ENCODE results near the gene NKX2-2.

Gene NKX2-2

DNA sequence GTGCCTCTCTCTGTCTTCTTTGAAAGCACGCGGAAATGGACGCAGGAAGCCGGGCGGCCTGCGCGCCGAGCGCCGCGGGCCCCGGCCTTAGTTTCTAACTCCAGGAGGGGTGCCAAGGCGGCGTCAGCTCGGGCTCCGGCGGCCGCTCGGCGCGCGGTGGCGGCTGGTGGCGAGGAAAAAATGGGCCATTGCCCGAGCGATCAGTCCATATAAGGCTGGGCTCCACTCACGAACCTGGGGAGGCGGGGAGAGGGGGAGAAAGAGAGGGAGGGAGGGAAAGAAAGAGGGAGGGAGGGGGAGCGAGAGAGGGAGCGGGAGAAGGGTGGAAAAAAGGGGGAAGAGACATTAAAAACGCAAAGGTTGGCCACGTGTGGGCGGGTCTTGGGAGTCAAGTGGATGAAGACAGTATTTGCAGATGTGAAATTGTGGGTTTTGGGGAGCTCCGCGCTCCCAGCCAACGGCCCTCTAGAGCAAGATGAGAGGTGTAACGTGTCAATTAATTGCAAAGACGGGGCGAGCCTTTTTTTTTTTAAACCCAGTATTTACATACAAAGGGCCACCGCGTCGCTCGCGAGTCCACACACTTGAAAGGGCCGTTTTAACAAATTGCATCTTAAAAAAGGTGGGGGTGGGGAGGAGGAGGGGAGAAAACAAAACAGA is at the start of gene NKX2-2:
Gene NKX2-2, minus strand, starts transcription at position 184 of the 660 bp plus-strand sequence. CDS start 395 bp downstream, outside the sequence.
- Mint-ChIP-seq H3K27ac (no peak within 1 kb of the TSS), H3K4me1 (peaks cover 45% of the 10 kb centered on the region)
- no peak for ATAC-seq

DNA sequence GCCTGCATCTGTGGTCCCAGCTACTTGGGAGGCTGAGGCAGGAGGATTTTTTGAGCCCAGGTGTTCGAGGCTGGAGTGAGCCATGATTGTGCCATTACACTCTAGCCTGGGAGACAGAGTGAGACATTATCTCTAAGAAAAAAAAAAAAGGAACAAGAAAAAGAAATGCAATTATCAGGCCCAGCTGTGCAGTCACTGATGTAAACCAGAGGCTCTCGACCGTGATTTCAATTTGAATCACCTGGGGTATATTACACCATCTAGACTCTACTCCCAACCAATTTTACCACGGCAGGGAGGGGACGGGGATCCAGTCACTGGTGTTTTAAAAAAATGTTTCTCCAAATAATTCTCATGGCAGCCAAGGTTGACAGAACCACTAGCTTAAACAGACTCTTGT is 48.8 kb upstream of the NKX2-2 start:
- no peak for ATAC-seq
- Mint-ChIP-seq H3K36me3 (no peaks in the 10 kb centered on the region), H3K27ac (no peak overlapping the region), H3K9me3 (no peaks in the 10 kb centered on the region), H3K4me1 (no peaks in the 10 kb centered on the region), H3K4me3 (no peak overlapping the region)
- DNase-seq (ENCODE audit: low spot score in 2 of 2), result no peak

More for the DNA sequence above, at the start of gene NKX2-2:
- H3K4me3 Mint-ChIP-seq, result peak within 1 kb of the TSS; percentile 55
- H3K9me3 Mint-ChIP-seq, result no peaks in the 10 kb centered on the region
- no peaks in the 10 kb centered on the region for H3K36me3 Mint-ChIP-seq
- DNase-seq (ENCODE audit: low spot score in 2 of 2), result no peak

DNA sequence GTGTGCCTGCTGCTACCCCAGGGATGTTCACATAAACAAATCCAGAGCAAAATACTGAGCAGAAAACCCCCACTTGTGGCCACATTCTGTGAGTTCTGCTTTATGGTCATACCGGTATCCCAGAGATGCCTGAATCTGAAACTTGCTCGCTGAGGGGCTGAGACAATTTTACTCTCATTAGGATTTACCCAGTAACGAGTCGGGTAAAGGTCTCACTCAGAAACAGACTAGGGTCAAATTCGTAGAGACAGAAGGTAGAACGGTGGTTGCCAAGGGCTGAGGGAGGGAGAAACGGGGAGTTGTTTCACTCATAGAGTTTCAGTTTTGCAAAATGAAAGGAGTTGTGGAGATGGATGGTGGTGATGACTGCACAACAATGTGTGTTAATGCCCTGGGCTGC is 45.4 kb upstream of the NKX2-2 start:
- no peaks in the 10 kb centered on the region for H3K36me3 Mint-ChIP-seq
- H3K27ac Mint-ChIP-seq, result no peak overlapping the region
- DNase-seq (ENCODE audit: low spot score in 2 of 2) (peak in 1 of 2 donors; percentile 53), ATAC-seq (peak; percentile 74)
- H3K4me1 Mint-ChIP-seq, result no peaks in the 10 kb centered on the region
- no peaks in the 10 kb centered on the region for H3K9me3 Mint-ChIP-seq
- no peak overlapping the region for H3K4me3 Mint-ChIP-seq

DNA sequence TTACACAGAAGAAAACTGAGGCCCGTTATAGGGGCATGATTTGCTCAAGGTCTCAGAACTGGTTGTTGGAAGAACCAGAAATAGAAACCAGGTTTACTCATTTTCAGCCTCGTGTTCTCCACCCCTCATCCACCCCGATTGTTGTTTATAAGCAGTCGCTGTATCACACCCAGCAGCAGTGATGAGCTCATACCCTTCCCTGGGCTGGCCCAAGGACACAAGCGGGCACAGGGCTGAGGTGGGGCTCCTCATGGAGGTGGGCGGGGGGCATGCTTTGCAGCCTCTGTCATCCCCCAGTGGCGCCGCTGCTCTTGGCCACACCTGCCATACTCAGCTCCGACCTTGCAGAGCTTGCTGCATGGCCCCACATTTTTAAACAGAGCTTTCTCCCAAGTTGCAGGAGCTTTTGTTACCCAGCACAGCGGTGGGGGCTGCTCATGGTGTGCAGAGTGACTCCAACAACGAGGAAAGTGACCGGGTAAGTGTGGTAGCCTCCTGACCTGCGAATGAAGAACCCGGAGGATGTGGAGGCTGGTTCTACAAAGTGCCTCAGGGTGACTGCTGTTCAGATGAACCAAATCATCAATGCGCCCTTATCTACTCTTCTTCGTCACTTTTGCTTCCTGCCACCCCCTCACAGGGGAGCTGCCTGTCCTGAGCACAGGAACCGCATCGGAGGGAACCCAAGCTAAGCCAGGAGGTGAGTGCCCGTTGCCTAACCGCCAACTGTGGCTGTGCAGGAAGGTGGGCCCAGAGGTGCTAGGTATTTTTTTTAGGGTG is 43.6 kb upstream of the NKX2-2 start:
- ATAC-seq (peak; percentile 72), DNase-seq (ENCODE audit: low spot score in 2 of 2) (no peak)
- Mint-ChIP-seq H3K9me3 (no peaks in the 10 kb centered on the region), H3K4me1 (no peaks in the 10 kb centered on the region), H3K4me3 (no peak overlapping the region), H3K27ac (no peak overlapping the region), H3K36me3 (no peaks in the 10 kb centered on the region)

DNA sequence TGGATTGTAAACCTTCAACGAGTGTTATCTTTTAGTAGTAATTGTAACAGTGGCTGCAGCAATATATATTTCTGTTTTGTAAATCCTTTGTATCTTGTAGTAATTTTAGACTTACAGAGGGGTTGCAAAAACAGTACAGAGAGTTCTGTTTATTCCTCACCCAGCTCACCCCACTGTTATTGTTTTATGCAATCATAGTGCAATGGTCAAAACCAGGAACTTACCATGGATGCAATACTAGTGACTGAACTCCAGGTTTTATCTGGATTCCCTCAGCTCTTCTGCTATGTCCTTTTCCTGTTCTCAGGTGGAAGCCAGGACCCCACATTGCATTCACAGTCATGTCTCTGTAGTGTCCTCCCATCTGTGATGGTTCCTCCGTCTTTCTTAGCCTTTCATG is 42.5 kb upstream of the NKX2-2 start:
- DNase-seq (ENCODE audit: low spot score in 2 of 2) (no peak), ATAC-seq (no peak)
- Mint-ChIP-seq H3K36me3 (no peaks in the 10 kb centered on the region), H3K4me1 (no peaks in the 10 kb centered on the region), H3K9me3 (no peaks in the 10 kb centered on the region), H3K27ac (no peak overlapping the region), H3K4me3 (no peak overlapping the region)

DNA sequence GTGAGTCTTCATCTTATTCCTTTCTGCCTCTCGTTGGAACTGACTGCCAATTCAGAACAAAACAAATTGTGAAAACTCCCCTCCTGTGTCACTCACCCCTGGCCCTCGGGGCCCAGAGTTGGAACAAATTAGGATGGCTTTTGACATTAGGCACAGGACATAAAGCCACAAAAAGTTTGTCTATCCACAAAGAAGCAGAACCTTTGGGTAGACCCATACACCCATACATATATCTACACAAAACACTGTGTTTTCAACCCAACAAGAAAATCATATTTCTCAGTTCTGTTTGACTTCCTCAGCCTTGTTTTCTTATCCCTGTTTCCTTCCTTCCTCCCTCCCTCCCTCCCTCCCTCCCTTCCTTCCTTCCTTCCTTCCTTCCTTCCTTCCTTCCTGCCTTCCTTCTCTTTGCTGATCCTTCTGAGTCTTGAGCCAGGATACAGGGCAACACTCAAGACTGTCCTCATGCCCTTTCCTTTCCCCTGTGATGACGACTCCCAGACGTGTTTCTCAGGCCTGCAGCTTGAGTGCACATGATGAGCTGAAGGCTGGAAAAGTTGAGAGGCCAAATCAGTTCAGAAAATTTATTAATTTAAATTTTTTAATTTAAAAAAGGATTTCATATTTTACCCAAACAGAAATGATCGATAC is 41.7 kb upstream of the NKX2-2 start:
- H3K4me3 Mint-ChIP-seq, result no peak overlapping the region
- DNase-seq (ENCODE audit: low spot score in 2 of 2), result no peak
- H3K4me1 Mint-ChIP-seq, result no peaks in the 10 kb centered on the region
- ATAC-seq, result no peak
- H3K36me3 Mint-ChIP-seq, result no peaks in the 10 kb centered on the region
- H3K9me3 Mint-ChIP-seq, result no peaks in the 10 kb centered on the region
- H3K27ac Mint-ChIP-seq, result no peak overlapping the region

DNA sequence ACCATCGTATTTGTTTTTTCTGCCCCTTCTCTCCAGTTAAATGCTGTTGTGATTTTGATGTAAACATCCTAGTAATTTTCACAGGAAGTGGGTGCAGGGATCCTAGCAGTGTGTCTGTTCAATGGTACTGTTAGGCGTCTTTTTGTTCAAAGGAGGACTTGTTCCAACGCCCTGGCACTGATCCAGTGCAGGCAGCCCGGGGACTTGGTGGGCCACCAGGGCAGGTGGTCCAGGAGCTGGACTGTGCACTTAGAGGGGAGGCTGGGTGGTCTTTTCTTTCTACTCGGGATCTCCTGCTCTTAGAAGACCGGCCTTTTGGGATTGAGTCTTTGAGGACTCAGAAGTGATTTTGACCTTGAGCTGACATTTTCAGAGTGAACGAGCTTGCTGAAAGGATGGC is 41.1 kb upstream of the NKX2-2 start:
- no peak for ATAC-seq
- Mint-ChIP-seq H3K4me1 (no peaks in the 10 kb centered on the region), H3K9me3 (no peaks in the 10 kb centered on the region), H3K27ac (no peak overlapping the region), H3K36me3 (no peaks in the 10 kb centered on the region), H3K4me3 (no peak overlapping the region)
- no peak for DNase-seq (ENCODE audit: low spot score in 2 of 2)

DNA sequence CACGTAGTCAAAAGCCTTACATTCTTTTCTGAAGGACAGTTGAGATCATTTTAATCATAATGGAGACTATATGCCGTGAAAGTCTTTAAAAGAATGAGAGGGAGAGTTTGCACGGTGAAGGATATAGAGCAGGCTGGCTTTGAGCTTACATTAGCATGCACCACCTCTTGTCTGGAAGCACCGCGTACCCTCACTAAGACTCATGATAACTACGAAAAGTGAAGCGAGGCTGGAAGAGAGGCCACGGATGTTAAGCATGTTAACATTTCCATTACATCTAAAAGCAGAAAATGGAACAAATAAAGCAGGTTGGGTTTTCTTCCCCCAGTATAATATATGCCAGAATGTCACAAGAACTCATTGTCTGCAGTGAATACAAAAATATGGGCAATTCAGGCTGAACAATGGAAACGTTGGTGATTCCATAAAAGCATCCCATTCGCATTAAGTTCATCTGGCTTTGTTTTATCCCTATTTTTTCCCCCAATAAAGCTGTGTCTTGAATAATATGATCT is 40.6 kb upstream of the NKX2-2 start:
- DNase-seq (ENCODE audit: low spot score in 2 of 2) (no peak), ATAC-seq (no peak)
- Mint-ChIP-seq H3K9me3 (no peaks in the 10 kb centered on the region), H3K36me3 (no peaks in the 10 kb centered on the region), H3K4me1 (no peaks in the 10 kb centered on the region), H3K27ac (no peak overlapping the region), H3K4me3 (no peak overlapping the region)

DNA sequence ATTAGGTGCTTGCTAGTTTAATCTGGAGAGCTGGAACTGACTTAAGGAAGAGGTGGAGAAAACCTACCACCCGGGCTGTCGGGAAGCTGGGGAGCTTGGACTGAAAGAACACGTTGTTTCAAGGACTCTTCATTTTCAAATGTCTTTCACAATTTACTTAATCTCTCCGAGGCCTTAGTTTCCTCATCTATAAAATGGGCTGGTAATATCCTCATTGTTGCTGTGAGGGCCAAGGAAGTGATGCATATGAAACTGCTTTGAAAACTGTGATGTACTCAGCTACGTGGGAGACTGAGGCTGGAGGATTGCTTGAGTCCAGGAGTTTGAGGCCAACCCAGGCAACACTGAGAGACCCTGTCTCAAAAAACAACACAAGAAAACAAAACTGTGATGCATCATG is 36.7 kb upstream of the NKX2-2 start:
- H3K36me3 Mint-ChIP-seq, result no peaks in the 10 kb centered on the region
- no peaks in the 10 kb centered on the region for H3K4me1 Mint-ChIP-seq
- H3K27ac Mint-ChIP-seq, result no peak overlapping the region
- no peaks in the 10 kb centered on the region for H3K9me3 Mint-ChIP-seq
- H3K4me3 Mint-ChIP-seq, result no peak overlapping the region
- no peak for DNase-seq (ENCODE audit: low spot score in 2 of 2)
- ATAC-seq, result no peak

DNA sequence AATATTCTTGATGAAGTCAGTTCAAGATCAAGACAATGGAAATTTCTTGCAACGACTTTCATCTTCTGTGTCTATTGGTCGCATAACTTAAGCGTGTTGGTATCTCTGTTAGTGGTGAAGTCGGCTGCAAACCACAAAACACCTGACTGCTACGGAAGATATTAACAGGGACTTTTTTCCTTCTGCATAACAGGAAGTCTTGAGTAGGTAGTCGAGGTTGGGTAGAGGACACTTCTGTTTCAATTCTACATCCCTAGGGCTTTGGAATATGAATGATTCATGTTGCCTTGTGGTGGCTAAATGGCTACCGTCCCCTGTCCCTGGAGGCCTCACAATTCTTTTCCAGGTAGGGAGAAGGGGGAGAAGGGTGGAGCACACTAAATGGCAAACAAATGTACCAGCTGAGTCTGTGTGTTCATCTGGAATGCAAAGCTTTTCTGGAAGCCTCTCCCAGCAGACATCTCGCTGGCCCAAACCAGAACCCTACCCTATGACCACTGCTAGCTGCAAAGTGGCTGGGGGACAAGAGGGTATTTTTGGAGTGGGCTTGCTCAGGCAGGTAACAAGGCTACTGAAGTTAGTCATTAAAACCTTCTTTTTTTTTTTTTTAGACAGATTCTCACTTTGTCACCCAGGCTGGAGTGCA is 34.6 kb upstream of the NKX2-2 start:
- Mint-ChIP-seq H3K36me3 (no peaks in the 10 kb centered on the region), H3K4me1 (no peaks in the 10 kb centered on the region), H3K4me3 (no peak overlapping the region), H3K9me3 (no peaks in the 10 kb centered on the region), H3K27ac (peak overlapping the region; percentile 50)
- ATAC-seq, result peak; percentile 68
- no peak for DNase-seq (ENCODE audit: low spot score in 2 of 2)

DNA sequence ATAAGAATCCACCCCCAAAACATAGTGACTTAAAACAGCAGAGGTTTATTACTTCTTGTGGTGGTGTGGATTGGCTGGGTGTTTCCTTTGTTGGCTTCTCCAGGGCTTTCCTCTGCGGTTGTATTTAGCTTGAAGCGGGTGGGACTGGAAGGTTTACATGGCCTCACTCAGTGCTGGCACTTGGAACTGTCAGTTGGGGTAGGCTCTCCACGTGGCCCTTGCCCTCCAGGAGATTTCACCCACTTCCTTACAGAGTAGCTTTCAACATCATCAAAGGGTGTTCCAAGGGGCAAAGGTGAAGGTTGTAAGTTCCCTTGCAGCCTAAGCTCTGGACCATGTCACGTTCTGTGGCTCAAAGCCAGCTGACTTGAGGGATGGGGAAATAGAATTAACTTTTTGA is 32.5 kb upstream of the NKX2-2 start:
- no peak for DNase-seq (ENCODE audit: low spot score in 2 of 2)
- Mint-ChIP-seq H3K4me1 (no peaks in the 10 kb centered on the region), H3K9me3 (no peaks in the 10 kb centered on the region), H3K4me3 (no peak overlapping the region), H3K27ac (no peak overlapping the region), H3K36me3 (no peaks in the 10 kb centered on the region)
- ATAC-seq, result no peak

DNA sequence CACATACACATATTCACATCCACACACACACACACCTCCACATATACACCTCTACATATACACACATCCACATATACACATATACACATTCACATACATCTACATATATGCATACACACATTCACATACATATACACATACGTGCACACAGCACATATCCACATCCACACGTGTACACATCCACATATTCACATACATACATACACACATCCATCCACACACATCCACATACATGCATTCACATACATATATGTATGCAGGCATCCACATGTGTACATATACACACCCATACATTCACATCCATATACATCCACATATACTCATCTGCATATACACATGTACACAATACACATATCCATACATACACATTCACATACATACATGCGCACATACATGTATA is 25.6 kb upstream of the NKX2-2 start:
- ATAC-seq (no peak), DNase-seq (ENCODE audit: low spot score in 2 of 2) (no peak)
- no peaks in the 10 kb centered on the region for H3K4me1 Mint-ChIP-seq
- no peak overlapping the region for H3K27ac Mint-ChIP-seq
- H3K36me3 Mint-ChIP-seq, result no peaks in the 10 kb centered on the region
- no peak overlapping the region for H3K4me3 Mint-ChIP-seq
- H3K9me3 Mint-ChIP-seq, result no peaks in the 10 kb centered on the region

DNA sequence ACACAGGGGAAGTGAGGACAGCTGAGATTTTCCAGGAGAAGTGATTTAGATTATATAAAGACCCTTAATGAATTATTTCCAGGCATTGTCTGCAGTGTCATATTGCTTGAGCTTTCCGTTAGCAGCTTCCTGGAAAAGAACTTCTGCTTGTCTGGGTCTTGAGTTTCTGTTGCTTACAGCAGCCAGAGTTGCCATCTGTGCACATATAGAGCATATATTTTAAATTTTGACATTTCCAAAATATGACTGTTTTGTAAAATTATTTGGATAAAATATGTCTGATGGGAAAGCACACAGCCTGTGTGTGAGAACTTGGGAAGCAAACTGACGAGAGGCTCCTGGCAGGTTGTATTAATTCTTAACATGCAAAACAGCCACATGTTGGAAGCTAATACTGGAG is 21.0 kb upstream of the NKX2-2 start:
- Mint-ChIP-seq H3K9me3 (no peaks in the 10 kb centered on the region), H3K4me1 (no peaks in the 10 kb centered on the region), H3K27ac (no peak overlapping the region), H3K36me3 (no peaks in the 10 kb centered on the region), H3K4me3 (no peak overlapping the region)
- no peak for ATAC-seq
- DNase-seq (ENCODE audit: low spot score in 2 of 2), result no peak

DNA sequence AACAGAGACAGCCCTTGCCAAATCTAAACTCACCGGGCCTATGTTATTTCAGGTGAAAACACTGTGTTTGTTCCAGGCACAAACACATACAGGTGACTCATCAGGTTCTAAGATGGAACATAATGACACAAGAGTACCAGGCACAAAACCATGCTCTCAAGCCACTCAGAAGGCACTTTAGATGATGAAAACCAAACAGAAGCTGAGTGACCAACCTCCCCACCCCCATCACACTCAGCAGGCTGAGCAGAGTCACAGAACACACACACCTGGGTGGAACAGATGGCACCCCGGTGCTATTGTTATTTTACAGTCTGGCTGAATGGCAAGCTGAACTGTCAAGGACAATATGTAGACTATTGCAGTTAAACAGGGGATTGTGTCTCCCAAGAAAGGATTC is 20.6 kb upstream of the NKX2-2 start:
- H3K4me1 Mint-ChIP-seq, result no peaks in the 10 kb centered on the region
- no peak overlapping the region for H3K27ac Mint-ChIP-seq
- ATAC-seq (no peak), DNase-seq (ENCODE audit: low spot score in 2 of 2) (no peak)
- no peak overlapping the region for H3K4me3 Mint-ChIP-seq
- no peaks in the 10 kb centered on the region for H3K9me3 Mint-ChIP-seq
- no peaks in the 10 kb centered on the region for H3K36me3 Mint-ChIP-seq

DNA sequence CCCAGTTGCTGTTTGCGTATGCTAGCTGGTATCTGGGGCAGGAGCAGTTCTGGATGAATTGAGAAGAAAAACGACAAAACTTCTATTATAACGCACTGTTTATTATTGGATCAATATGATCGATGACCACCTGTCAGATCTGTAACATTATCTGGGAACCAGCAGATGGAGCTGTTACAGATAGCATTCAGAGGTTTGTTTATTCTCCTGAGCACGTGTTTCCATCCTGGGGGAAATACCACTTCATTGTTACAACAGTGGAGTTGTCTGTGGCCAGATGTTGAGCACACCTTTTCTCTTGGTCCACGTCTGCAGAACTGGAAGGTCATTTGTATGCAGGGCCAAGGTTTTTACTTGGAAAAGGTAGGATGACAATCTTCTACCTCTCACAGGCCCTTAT is 16.0 kb upstream of the NKX2-2 start:
- DNase-seq (ENCODE audit: low spot score in 2 of 2), result no peak
- no peaks in the 10 kb centered on the region for H3K9me3 Mint-ChIP-seq
- ATAC-seq, result no peak
- no peak overlapping the region for H3K27ac Mint-ChIP-seq
- H3K36me3 Mint-ChIP-seq, result no peaks in the 10 kb centered on the region
- no peaks in the 10 kb centered on the region for H3K4me1 Mint-ChIP-seq
- no peak overlapping the region for H3K4me3 Mint-ChIP-seq
